ENCODE data around the gene SLC2A5. TPM values are rescaled to one million over a fixed set of nuclear protein-coding genes. Genes with fewer than 3 reads are reported as not detected.

The SLC2A5 gene
- total RNA-seq, 6 donors from 2014 or later = 0.30 to 11.5 (median 1.2) TPM

DNA sequence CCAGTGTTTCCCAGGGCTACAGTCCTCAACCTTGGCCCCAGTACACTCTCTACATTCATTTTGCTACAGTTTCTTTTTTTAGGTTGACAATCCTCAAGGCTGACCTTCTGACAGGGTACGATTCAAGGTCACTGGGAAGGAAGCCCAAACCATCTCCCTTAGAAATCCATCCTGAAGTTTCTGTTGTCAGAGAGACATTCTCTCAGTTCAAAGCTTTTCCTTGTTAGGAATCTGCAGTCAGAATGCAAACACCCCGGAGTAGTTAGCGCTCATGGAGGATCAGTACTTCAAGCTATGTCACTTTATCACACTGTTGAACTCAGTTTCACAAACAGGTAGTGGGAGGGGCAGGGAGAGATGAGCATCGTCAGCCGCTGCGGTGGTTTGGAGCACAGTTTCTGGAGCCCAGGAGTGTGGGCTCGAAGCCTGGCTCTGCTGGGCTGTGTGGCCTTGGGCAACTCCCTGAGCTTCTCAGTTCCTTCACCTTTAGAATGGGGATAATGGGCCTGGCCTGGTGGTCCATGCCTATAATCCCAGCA, 4.2 kb downstream of the SLC2A5 start:
- H3K27ac ChIP-seq = no peak overlapping the region
- TF ChIP-seq, protein P1, sequence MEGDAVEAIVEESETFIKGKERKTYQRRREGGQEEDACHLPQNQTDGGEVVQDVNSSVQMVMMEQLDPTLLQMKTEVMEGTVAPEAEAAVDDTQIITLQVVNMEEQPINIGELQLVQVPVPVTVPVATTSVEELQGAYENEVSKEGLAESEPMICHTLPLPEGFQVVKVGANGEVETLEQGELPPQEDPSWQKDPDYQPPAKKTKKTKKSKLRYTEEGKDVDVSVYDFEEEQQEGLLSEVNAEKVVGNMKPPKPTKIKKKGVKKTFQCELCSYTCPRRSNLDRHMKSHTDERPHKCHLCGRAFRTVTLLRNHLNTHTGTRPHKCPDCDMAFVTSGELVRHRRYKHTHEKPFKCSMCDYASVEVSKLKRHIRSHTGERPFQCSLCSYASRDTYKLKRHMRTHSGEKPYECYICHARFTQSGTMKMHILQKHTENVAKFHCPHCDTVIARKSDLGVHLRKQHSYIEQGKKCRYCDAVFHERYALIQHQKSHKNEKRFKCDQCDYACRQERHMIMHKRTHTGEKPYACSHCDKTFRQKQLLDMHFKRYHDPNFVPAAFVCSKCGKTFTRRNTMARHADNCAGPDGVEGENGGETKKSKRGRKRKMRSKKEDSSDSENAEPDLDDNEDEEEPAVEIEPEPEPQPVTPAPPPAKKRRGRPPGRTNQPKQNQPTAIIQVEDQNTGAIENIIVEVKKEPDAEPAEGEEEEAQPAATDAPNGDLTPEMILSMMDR (IDR thresholded peaks at IDR 0.05) = no peak
- no peak for TF ChIP-seq POLR2A (IDR thresholded peaks at IDR 0.05)
- no peak for TF ChIP-seq EP300 (IDR thresholded peaks at IDR 0.05)
- TF ChIP-seq POLR2AphosphoS5 (IDR thresholded peaks at IDR 0.05) = no peak
- H3K4me3 ChIP-seq = no peak overlapping the region
- H3K27me3 ChIP-seq = no peaks in the 10 kb centered on the region
- peaks cover 14 to 25% (median 20%) of the 10 kb centered on the region in 4 donors for H3K4me1 ChIP-seq
- no peaks in the 10 kb centered on the region for H3K36me3 ChIP-seq
- WGBS, 2 donors = 36 to 39% methylated on average over 3 to 7 of the region's 7 CpGs
- ATAC-seq (ENCODE audit: low FRiP score in 2 of 2) (no peak), DNase-seq (no peak)
- H3K9me3 ChIP-seq = no peaks in the 10 kb centered on the region

DNA sequence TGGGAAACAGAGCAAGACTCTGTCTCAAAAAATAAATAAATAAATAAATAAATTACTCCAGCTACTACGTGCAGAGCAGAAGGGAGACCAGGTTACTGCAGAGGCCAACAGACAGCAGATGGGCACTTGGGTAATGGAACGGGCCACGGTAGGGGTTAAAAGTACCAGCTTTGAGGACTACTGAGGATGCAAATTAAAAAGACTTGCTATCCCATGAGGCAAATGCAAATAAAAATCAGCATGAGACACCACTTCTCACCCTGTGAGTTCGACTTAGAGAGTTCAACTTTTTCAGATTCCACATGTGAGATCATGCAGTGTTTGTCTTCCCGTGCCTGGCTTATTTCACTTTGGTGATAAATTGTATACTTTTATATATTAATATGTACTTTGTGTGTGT, 6.6 kb downstream of the SLC2A5 start:
- no peak overlapping the region for H3K4me3 ChIP-seq
- 63 to 74% methylated on average over 5 of the region's 5 CpGs for WGBS, 2 donors

DNA sequence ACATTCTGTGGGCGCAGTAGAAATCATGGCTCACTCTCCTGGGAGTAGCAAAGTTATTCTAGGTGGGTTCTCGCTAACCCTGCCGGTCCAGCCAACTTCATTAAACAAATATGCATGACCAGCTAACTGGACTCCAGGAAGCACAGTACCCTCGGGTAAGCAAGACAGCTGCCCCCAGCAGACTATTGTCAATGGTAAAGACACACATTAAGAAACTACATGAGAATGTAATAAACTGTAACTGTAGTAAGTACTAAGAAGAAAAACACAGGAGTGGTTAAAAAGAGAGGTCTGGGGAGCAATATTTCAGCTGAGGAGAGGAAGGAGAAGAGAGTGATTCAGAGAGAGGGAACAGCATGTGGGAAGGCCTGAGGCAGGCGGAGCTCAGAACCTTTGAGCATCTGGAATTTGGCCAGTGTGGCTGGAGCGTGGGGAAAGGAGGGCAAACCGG, 7.4 kb downstream of the SLC2A5 start:
- 58 to 66% methylated on average over 7 of the region's 7 CpGs for WGBS, 2 donors
- Histone ChIP-seq H3K4me1 (peaks cover 10 to 19% (median 14%) of the 10 kb centered on the region in 4 donors), H3K27me3 (no peaks in the 10 kb centered on the region), H3K4me3 (no peak overlapping the region), H3K27ac (peak overlapping the region in 1 of 4 donors; percentile 35), H3K9me3 (no peaks in the 10 kb centered on the region), H3K36me3 (no peaks in the 10 kb centered on the region)
- peak in 1 of 2 donors; percentile 14 for ATAC-seq (ENCODE audit: low FRiP score in 2 of 2)
- TF ChIP-seq POLR2AphosphoS5 (IDR thresholded peaks at IDR 0.05) = no peak
- no peak for TF ChIP-seq POLR2A (IDR thresholded peaks at IDR 0.05)
- TF ChIP-seq EP300 (IDR thresholded peaks at IDR 0.05) = no peak
- TF ChIP-seq, protein P1 (IDR thresholded peaks at IDR 0.05) = no peak
- no peak for DNase-seq

More for the DNA sequence above, 6.6 kb downstream of the SLC2A5 start:
- H3K36me3 ChIP-seq = no peaks in the 10 kb centered on the region
- ATAC-seq (ENCODE audit: low FRiP score in 2 of 2) (no peak), DNase-seq (no peak)
- H3K27me3 ChIP-seq = no peaks in the 10 kb centered on the region
- TF ChIP-seq POLR2A (IDR thresholded peaks at IDR 0.05) (no peak), POLR2AphosphoS5 (IDR thresholded peaks at IDR 0.05) (no peak), EP300 (IDR thresholded peaks at IDR 0.05) (no peak)
- TF ChIP-seq, protein P1 (IDR thresholded peaks at IDR 0.05) = no peak
- peaks cover 12 to 20% (median 15%) of the 10 kb centered on the region in 4 donors for H3K4me1 ChIP-seq
- H3K27ac ChIP-seq = no peak overlapping the region
- no peaks in the 10 kb centered on the region for H3K9me3 ChIP-seq

DNA sequence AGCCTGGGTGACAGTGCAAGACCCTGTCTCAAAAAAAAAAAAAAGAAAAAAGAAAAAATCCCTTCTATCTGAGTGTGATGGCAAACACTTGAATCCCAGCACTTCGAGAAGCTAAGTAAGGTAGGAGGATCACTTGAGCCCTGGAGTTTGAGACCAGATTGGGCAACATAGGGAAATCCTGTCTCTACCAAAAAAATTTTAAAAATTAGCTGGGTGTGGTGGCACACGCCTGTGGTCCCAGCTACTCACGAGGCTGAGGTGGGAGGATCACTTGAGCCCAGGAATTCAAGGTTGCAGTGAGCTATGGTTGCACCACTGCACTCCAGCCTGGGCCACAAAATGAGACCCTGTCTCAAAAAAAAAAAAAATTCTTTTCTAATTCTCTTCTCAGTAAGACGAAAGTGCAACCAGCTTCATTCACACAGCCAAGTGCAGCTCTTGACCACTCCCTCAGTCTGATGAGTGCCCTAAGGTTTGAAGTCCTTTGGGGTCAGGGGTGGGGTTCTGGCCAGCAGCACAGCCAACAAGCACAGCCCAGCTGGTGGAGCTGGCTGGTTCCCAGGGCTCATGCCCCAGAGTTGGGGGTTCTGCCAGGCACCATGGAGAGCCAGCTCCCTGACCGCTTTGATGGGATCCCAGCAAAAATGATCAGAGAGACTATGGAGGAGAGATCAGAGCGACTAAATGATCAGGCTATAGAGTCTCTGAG, 8.0 kb downstream of the SLC2A5 start:
- Histone ChIP-seq H3K27ac (peak overlapping the region in 1 of 4 donors; percentile 35), H3K36me3 (no peaks in the 10 kb centered on the region), H3K9me3 (no peaks in the 10 kb centered on the region), H3K4me1 (peaks cover 7 to 16% (median 13%) of the 10 kb centered on the region in 4 donors), H3K27me3 (no peaks in the 10 kb centered on the region), H3K4me3 (no peak overlapping the region)
- DNase-seq (peak in 1 of 2 donors; percentile 68), ATAC-seq (ENCODE audit: low FRiP score in 2 of 2) (peak in 1 of 2 donors; percentile 73)
- TF ChIP-seq POLR2AphosphoS5 (IDR thresholded peaks at IDR 0.05) = no peak
- TF ChIP-seq EP300 (IDR thresholded peaks at IDR 0.05) = peak in 1 of 4 donors; percentile 36
- no peak for TF ChIP-seq POLR2A (IDR thresholded peaks at IDR 0.05)
- TF ChIP-seq, protein P1 (IDR thresholded peaks at IDR 0.05) = no peak
- WGBS, 2 donors = 60 to 64% methylated on average over 6 of the region's 6 CpGs
